HG03565 (cell line): ENCODE results near the gene GUCY2D.
A peak's percentile ranks its signal among the peaks of the same experiment; 100 is the strongest.

Experiments
- ATAC-seq: cut with Tn5 transposase; IDR thresholded peaks from one replicate; pipeline ENCODE4 v1.9.1; 2021; ENCODE audit warnings: mild to moderate bottlenecking, moderate library complexity; ENCODE audit not compliant: unreplicated experiment

GUCY2D gene

GRCh38 chr17:7989781-7990655 is 12.4 kb upstream of the GUCY2D start:
- peak; percentile 55 for ATAC-seq

DNA sequence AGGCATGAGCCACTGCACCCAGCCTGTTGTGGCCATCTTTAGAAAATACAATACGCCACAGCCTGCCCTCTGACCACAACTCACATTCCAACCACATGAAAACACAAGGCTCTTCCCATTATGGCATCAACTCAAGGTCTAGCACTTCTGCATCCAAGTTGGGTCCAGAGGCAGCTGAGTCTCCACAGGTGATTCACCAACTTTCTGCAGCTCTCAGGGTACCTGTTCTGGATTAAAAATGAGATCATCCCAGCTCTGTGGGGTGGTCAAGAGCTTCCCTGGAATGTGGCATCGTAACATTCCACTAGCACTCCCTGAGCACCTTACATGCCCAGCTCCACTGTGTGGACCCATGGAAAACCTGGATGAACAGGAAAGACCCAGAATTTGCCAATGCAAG is 9.9 kb upstream of the GUCY2D start:
- ATAC-seq: no peak

DNA sequence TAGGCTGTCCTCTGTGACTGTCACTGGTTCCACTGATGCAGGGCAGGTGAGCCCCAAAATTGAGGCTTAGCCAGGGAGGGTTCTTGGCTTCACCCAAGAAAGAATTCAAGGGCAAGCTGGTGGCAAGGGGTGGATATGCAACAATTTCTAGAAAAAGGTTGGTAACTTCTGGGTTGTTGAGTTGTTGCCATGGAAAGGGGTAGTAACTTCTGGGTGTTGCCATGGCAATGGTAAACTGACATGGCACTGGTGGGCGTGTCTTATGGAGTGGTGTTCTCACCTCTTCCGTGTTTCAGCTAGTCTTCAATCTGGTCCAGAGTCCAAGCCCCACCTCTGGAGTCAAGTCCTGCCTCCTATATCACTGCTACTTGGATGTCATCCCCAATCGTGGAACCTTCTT is 9.5 kb upstream of the GUCY2D start:
- ATAC-seq: no peak

DNA sequence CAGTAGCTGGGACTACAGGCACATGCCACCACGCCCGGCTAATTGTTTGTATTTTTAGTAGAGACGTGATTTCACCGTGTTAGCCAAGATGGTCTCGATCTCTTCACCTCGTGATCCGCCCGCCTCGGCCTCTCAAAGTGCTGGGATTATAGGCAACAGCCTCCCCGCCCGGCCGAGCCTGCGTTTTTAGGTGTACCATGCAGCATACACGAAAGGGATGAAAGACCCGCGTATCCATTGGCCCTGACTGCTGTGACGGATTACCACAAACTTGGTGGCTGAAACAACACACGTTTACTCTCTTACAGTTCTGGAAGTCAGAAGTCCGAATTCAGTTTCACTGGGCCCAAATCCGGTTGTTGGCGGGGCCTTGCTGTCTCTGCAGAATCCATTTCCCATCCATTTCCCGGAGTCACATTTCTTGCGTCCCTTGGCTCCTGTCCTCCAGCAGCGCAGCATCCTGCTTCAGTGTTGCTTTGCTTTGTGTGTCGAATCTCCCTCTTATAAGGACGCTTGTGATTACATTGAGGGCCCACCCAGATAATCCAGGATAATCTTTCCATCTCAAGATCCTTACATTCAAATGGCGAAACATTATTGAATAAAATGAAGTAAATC is 8.3 kb upstream of the GUCY2D start:
- no peak for ATAC-seq

GRCh38 chr17:7995724-7996123 is 6.7 kb upstream of the GUCY2D start:
- no peak for ATAC-seq

DNA sequence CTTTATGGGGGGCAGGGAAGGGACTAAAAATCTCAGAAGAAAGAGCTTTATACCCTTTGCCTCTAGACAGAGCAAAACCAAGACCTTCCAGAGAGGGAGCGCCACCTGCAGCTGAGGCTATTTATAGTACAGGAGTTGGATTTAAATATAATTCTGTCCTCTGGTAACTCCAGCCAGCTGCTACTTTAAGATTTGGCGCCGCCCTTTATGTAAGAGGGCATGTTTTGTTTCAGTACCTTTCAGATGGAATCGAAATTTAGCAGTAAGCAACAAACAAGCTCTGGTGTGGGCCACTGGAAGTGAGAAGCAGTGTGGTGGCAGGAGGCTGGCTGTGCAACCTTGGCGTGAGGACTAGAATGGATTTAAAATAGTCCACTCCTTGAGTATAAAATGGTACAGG is 5.2 kb upstream of the GUCY2D start:
- ATAC-seq: no peak

GRCh38 chr17:8002721-8003593 is 542 bp downstream of the GUCY2D start:
- no peak for ATAC-seq

- no peak for ATAC-seq
Observed at GRCh38 chr17:8003594-8004181, 1.3 kb downstream of the GUCY2D start.

DNA sequence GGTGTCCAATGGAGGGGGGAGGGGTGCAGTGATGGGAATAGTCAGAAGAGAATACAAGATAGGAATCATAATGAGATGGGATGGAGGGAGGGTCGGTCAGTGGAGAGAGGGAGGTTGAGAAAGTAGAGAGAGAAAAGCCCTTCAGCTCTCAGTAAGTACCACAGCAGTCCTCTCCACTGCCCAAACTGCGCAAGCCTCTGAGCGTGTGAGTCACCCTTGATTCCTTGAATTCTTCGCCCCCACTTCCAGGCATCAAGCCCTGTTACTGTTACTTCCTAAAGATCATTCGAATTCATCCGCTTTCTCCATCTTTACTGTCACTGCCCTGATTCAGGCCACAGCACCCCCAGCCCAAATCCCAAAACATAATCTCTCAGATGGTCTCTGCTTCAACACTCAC is 2.5 kb downstream of the GUCY2D start:
- ATAC-seq: no peak

DNA sequence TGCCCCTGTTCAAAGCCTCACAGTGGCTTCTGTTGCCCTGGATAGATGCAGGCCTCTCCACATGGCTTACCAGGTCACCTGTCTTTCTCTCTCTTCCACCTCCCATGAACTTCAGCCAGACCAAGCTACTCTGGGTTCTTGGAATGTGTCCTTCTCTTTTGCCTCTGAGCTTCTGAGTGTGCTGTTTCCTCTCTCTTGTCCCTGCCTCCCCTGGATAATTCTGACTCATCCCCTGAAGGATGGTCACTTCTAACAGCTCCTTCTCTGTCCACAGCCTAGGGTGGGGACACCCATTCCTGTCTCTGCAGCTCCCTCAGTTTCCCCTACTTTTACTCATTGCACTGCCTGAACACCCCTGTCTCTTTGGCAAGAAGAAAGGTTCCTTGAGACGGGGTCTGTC is 2.9 kb downstream of the GUCY2D start:
- no peak for ATAC-seq

DNA sequence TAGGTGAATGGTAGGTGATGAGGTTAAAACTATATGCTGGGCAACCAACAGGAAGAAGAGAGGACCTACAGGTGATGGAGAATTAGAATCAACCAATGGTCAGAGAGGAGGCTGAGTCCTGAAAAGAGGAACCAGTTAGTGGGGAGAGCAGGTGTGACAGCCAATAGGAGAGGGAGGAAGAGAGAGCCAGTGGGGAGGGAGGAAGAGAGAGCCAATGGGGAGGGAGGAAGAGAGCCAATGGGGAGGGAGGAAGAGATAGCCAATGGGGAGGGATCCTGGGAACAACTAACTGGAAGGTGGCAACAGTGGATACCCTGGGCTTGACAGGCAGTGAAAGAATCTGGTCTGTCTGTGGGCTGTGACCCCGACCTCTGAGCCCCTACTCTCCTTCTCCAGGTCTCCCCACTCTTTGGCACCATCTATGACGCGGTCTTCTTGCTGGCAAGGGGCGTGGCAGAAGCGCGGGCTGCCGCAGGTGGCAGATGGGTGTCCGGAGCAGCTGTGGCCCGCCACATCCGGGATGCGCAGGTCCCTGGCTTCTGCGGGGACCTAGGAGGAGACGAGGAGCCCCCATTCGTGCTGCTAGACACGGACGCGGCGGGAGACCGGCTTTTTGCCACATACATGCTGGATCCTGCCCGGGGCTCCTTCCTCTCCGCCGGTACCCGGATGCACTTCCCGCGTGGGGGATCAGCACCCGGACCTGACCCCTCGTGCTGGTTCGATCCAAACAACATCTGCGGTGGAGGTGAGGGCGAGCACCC is 3.7 kb downstream of the GUCY2D start:
- ATAC-seq: no peak

GRCh38 chr17:8006836-8007680 is 4.6 kb downstream of the GUCY2D start:
- no peak for ATAC-seq

- ATAC-seq: no peak
Observed at GRCh38 chr17:8007836-8008235, 5.4 kb downstream of the GUCY2D start.

DNA sequence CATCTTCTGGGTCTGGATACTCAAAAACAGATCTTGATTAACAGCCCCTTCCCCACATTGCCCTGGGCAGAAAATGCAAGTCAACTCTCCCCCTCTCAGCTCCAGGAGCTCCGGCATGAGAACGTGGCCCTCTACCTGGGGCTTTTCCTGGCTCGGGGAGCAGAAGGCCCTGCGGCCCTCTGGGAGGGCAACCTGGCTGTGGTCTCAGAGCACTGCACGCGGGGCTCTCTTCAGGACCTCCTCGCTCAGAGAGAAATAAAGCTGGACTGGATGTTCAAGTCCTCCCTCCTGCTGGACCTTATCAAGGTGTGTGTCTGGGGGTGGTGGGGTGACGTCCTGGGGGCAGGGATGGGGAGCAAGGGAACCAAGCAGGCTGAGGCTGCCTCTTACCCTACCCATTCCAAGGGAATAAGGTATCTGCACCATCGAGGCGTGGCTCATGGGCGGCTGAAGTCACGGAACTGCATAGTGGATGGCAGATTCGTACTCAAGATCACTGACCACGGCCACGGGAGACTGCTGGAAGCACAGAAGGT is 9.7 kb downstream of the GUCY2D start:
- no peak for ATAC-seq

DNA sequence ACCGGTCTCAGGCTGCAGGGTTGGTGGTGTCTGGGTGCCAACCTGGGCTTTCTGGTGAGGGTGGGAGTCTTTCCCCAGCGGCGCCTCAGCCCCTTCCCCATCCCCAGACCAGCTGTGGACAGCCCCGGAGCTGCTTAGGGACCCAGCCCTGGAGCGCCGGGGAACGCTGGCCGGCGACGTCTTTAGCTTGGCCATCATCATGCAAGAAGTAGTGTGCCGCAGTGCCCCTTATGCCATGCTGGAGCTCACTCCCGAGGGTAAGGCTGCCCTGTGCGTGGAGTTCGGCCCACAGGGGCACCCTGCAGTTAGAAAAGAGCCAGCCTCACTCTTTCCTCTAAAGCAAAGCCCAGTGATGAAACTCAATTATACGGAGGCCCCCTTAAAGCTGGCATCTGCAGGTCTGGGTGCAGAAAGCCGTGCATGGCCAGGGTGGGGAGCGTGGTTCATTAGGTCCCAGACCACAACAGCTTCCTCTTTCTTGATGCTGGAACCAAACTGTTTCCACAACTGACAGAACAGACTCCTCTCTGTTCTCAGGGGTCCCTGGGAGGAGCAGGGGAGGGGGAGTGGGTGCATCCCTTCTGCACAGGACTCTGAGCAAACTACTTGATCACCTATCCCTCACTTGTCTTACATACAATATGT is 10.7 kb downstream of the GUCY2D start:
- ATAC-seq: no peak

- no peak for ATAC-seq
Observed at GRCh38 chr17:8013731-8014557, 11.5 kb downstream of the GUCY2D start.

DNA sequence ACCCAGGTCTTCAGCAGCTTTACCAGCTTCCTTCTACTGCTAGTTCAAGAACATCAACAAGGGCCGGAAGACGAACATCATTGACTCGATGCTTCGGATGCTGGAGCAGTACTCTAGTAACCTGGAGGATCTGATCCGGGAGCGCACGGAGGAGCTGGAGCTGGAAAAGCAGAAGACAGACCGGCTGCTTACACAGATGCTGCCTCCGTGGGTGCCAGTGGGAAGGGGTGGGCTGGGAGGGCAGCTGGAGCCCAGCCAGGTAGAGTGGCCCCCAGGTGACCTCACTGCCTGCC is 12.1 kb downstream of the GUCY2D start:
- ATAC-seq: no peak
